HL-60 (cell line): ENCODE measurements around the gene PCDHGA12.
"Not testable (repeated sequence)": the region's sequence is repeated elsewhere in the genome, so short reads cannot be mapped to it uniquely, and the experiment has no call there.

Experiments
- DNase-seq, 2 experiments: peaks; one replicate each; pipeline ENCODE4 v3.0.0-alpha.2; 2010 to 2020; ENCODE audit warnings: low read depth in 1 of 2, low spot score in 1 of 2
- H3K27ac ChIP-seq: fragments of 250-450 bp; sonication (Bioruptor Pico); replicated peaks from 2 replicates; pipeline ENCODE4 v1.5.1; 2020; ENCODE audit warnings: mild to moderate bottlenecking, moderate library complexity
- H3K27me3 ChIP-seq: fragments of 250-450 bp; sonication (Bioruptor Pico); 2 replicates; pipeline ENCODE4 v1.5.1; 2021; ENCODE audit warnings: mild to moderate bottlenecking, moderate library complexity; ENCODE audit not compliant: insufficient read depth, poor library complexity, severe bottlenecking
- H3K4me3 ChIP-seq: replicated peaks from 2 replicates; pipeline ENCODE4 v1.5.1; 2011; ENCODE audit warnings: mild to moderate bottlenecking, control low read depth, low read length; ENCODE audit not compliant: insufficient read depth
- CTCF ChIP-seq: IDR thresholded peaks from one replicate; pipeline ENCODE4 v1.5.1; 2011; ENCODE audit warnings: low read length, control low read depth, inconsistent platforms; ENCODE audit not compliant: insufficient read depth
- GABPA ChIP-seq: IDR thresholded peaks from 2 replicates; pipeline ENCODE4 v1.6.1; 2012; ENCODE audit warnings: low read depth
- POLR2AphosphoS5 ChIP-seq: IDR thresholded peaks from 2 replicates; pipeline ENCODE4 v1.6.1; 2012; ENCODE audit warnings: low read depth
- REST ChIP-seq: IDR thresholded peaks from 2 replicates; pipeline ENCODE4 v1.6.1; 2012; ENCODE audit warnings: low read depth; ENCODE audit not compliant: insufficient replicate concordance
- SPI1 ChIP-seq: IDR thresholded peaks from 2 replicates; pipeline ENCODE4 v1.6.1; 2012; ENCODE audit warnings: low read depth, mild to moderate bottlenecking, borderline replicate concordance

PCDHGA12 gene

GRCh38 chr5:141402553-141403243 lies 27.6 kb upstream of the PCDHGA12 start, which contains the start of gene PCDHGA9:
Gene PCDHGA9 (plus strand): TSS chr5:141402778. CDS start chr5:141402953, 175 bp downstream.
- H3K4me3 ChIP-seq = no peak within 1 kb of the TSS
- no peak for DNase-seq

GRCh38 chr5:141403387-141403786 lies 26.9 kb upstream of the PCDHGA12 start:
- H3K27ac ChIP-seq = no peak overlapping the region
- no peak overlapping the region for H3K4me3 ChIP-seq
- no peak for DNase-seq
- TF ChIP-seq SPI1 (no peak), CTCF (no peak)
- no peaks in the 10 kb centered on the region for H3K27me3 ChIP-seq

More at GRCh38 chr5:141402553-141403243, 27.6 kb upstream of the PCDHGA12 start, which contains the start of gene PCDHGA9:
- no peaks in the 10 kb centered on the region for H3K27me3 ChIP-seq
- peak; percentile 36 for TF ChIP-seq CTCF
- TF ChIP-seq GABPA = no peak
- TF ChIP-seq SPI1 = no peak
- no peak within 1 kb of the TSS for H3K27ac ChIP-seq

GRCh38 chr5:141407790-141408505 lies 22.4 kb upstream of the PCDHGA12 start, which contains the start of gene PCDHGB6:
Gene PCDHGB6 (plus strand): TSS chr5:141408021. CDS start chr5:141408203, 182 bp downstream.
- H3K4me3 ChIP-seq, H3K27ac ChIP-seq, H3K27me3 ChIP-seq, DNase-seq: not testable (repeated sequence)

- Histone ChIP-seq H3K4me3 (no peak overlapping the region), H3K27me3 (peaks cover 3% of the 10 kb centered on the region), H3K27ac (no peak overlapping the region)
- no peak for TF ChIP-seq REST
- no peak for TF ChIP-seq POLR2AphosphoS5
- no peak for TF ChIP-seq CTCF
- TF ChIP-seq SPI1 = no peak
- TF ChIP-seq GABPA = no peak
- no peak for DNase-seq
These were observed 20.6 kb upstream of the PCDHGA12 start for GRCh38 chr5:141409598-141410306.
